HL-60/S4 treated with phorbol 12-myristate 13-acetate at 8.2 ng/mL for 4 days and 3 days (cell line): ENCODE measurements around the gene ATP5MG.

Source experiments
- in situ Hi-C: fragments of 300-500 bp; cut with MboI; formaldehyde crosslinking; loops from 2 replicates; pipeline ENCODE4 v1.15.0; 2022; ENCODE audit warnings: low sequenced_read_pairs

ATP5MG gene

GRCh38 chr11:118401151-118401879, at the start of gene ATP5MG:
Gene ATP5MG, plus strand, starts transcription at chr11:118401606. Its CDS starts 60 bp downstream, at chr11:118401666.
- in situ Hi-C loops: no loop called here

GRCh38 chr11:118353084-118353710, 48.2 kb upstream of the ATP5MG start:
- in situ Hi-C loops: loop anchor here (10.0 kb wide), 2 partner anchors 48 to 158 kb away; partner anchors contain the start of gene CD3E

DNA sequence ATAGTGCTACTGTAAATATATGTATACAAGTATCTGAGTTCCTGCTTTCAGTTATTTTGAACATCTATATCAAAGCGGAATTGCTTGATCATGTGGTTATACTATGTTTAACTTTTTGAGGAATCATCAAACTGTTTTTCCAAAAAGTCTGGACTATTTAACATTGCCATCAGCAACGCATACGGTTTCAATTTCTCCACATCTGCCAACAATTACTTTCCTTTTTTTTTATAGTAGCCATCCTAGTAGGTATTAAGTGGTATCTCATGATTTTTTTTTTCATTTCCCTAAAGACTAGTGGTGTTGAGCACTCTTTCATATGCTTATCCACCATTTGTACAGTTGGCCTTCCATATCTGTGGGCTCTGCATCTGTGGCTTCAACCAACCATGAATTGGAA, 43.3 kb upstream of the ATP5MG start:
- in situ Hi-C loops: loop anchor here (10.0 kb wide), 2 partner anchors 53 to 163 kb away; partner anchors contain the start of gene CD3E

- in situ Hi-C loops: loop anchor here (10.0 kb wide), 2 partner anchors 55 to 165 kb away; partner anchors contain the start of gene CD3E
These were observed 42.0 kb upstream of the ATP5MG start, which contains the start of gene UBE4A for GRCh38 chr11:118359295-118359958. Gene UBE4A, plus strand, starts transcription at chr11:118359600. Its CDS starts 5,481 bp downstream, at chr11:118365081.

DNA sequence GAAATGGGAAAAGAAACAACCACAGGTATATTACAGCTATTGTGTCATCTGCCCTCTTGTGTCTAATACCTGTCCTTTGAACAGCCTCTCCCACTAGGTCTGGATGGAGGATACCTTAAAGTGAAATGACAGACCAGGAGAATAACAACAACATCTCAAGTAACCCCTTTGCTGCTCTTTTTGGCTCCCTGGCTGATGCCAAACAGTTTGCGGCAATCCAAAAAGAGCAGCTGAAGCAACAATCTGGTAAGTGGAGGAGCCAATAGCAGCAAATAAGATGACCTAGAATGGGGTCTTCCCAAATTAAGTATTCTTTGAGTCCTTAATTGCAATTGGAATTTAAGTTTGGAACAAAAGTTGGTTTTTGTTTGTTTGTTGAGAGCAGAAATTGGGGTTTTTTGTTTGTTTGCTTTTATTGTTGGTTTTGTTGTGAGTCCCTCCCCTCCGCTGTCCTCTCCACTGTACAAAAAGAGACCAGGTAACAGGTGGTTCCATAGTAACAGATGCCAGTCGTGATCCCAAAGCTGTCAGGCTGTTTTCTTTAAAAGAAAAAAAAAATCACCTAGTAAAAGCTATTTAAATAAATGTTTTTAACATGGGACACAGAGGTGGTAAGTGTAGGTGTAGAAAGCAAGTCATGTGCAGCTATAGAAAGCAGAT, 36.3 kb upstream of the ATP5MG start:
- in situ Hi-C loops: no loop called here

DNA sequence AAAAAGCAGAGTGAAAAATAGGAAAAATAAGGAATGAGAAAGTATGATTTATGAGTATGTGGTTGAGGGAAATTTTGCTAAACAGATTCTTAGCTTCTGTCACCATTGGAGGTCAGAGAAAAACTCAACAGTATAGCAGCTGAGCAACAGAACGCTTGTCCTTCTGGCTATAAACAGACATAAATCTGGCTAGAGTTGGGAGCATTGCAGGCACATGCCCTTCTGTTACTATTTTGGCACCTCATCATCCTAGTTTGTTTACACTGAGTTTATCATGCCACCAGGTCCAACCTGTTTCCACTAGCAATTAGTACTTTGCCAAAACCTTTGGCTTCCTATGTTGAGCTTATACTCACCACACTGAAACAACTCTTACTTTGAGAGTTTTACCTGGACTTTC, 35.1 kb upstream of the ATP5MG start:
- in situ Hi-C loops: no loop called here

GRCh38 chr11:118370774-118371173, 30.6 kb upstream of the ATP5MG start:
- in situ Hi-C loops: loop anchor here (10.0 kb wide), 1 partner anchor 134 kb away; no protein-coding TSS in a partner anchor

DNA sequence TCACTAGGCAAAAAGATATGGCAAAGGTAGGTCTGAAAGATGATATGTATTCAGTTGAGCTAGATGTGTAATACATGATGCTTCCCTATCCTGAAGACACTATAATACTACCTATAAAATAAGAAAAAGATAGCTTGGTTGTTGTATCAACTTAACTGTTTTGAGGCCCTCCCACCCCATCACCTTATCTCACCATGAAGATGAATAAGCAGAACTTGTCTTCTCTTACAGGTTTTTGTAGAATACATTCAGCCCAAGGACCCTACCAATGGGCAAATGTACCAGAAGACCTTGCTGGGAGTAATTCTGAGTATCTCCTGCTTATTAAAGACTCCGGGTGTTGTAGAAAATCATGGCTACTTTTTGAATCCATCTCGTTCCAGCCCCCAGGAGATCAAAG, 28.1 kb upstream of the ATP5MG start:
- in situ Hi-C loops: loop anchor here (10.0 kb wide), 1 partner anchor 132 kb away; no protein-coding TSS in a partner anchor

- in situ Hi-C loops: loop anchor here (10.0 kb wide), 1 partner anchor 131 kb away; no protein-coding TSS in a partner anchor
These were observed 27.5 kb upstream of the ATP5MG start for GRCh38 chr11:118373871-118374270.

- in situ Hi-C loops: loop anchor here (10.0 kb wide), 1 partner anchor 130 kb away; no protein-coding TSS in a partner anchor
These were observed 26.7 kb upstream of the ATP5MG start for GRCh38 chr11:118374729-118375128.

- in situ Hi-C loops: loop anchor here (10.0 kb wide), 1 partner anchor 129 kb away; no protein-coding TSS in a partner anchor
These were observed 25.4 kb upstream of the ATP5MG start for GRCh38 chr11:118375978-118376377.

GRCh38 chr11:118379497-118379896, 21.9 kb upstream of the ATP5MG start:
- in situ Hi-C loops: loop anchor here (10.0 kb wide), 1 partner anchor 125 kb away; no protein-coding TSS in a partner anchor

- in situ Hi-C loops: no loop called here
These were observed 20.8 kb upstream of the ATP5MG start for GRCh38 chr11:118380571-118380970.

- in situ Hi-C loops: no loop called here
These were observed 18.5 kb upstream of the ATP5MG start for GRCh38 chr11:118382954-118383353.

GRCh38 chr11:118383657-118384056, 17.7 kb upstream of the ATP5MG start:
- in situ Hi-C loops: no loop called here

- in situ Hi-C loops: loop anchor here (10.0 kb wide), 1 partner anchor 99 kb away; no protein-coding TSS in a partner anchor
These were observed 5.3 kb upstream of the ATP5MG start for GRCh38 chr11:118396097-118396501.

DNA sequence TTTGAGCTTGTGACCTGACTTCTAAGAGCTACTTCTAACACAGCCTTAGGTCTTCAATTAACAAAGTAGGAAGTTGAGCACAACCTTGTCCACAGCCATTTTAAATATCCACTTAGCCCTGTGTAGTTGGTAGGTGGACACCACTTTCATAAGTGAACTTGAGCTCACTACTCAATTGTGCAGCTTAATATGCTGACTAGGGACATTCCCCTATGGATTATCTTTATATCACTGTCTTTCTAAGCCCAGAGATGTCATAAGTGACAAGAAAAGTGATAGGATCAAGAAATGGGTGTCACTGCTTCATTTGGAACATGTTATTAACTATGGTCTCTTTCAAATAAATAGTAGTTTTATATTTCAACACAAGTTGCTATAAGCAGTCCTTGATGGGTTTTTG, 4.0 kb upstream of the ATP5MG start:
- in situ Hi-C loops: loop anchor here (10.0 kb wide), 1 partner anchor 97 kb away; no protein-coding TSS in a partner anchor

GRCh38 chr11:118398791-118399559, 2.4 kb upstream of the ATP5MG start:
- in situ Hi-C loops: loop anchor here (10.0 kb wide), 1 partner anchor 96 kb away; no protein-coding TSS in a partner anchor

DNA sequence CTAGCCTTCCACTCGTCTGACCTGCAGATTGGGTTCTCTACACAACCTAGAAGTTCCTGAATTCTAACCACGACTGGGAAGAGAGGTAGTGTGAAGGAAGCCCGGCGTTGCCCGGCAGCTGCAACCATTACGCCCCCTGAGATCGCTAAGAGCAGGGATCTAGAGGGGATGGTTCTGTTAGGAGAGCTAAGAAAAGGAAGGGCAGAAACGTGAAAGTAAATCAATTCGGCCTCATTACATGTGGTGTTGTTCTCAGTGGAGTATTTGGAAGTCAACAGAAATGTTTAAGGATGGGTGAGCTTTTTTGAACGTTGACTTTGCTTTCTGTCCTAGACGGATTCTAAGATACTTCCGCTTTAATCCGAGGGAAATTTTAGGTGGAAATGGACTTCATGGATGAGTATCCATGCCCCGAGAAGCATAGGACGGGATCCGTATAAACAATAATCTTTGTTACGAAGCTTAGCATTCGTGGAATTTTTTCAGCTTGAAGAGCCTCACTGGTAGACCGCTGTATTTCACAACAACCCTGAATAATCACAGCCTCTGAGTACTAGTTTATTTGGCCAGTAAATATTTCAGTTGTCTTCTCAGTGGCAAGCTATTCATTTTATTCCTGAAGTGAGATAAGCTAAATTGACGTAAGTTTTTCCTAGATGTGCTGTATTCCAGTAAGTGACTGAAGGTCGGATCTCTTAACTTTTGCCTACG, 629 bp downstream of the ATP5MG start:
- in situ Hi-C loops: no loop called here
